SK-N-SH (cell line): Measurements from ENCODE around the gene TUBGCP6. TPM values are rescaled to one million over a fixed set of nuclear protein-coding genes. Genes with fewer than 3 reads are reported as not detected.

ENCODE experiments used
- CTCF ChIA-PET: fragments of 300-600, 350-600 bp; formaldehyde crosslinking; extraction: SDS; loops from one replicate; lab custom pipeline; 2021; lab: Yijun Ruan, JAX
- POLR2A ChIA-PET: fragments of 350-600 bp; sonication (Branson Sonifier 250); formaldehyde crosslinking; extraction: SDS; loops from one replicate; lab custom pipeline; 2020; ENCODE audit warnings: antibody characterized with exemption, inconsistent platforms; lab: Yijun Ruan, JAX
- DNase-seq: peaks from one replicate; pipeline ENCODE4 v3.0.0; 2012
- H2AFZ ChIP-seq: fragments of 200-600 bp; sonication (generic); 2 replicates; pipeline ENCODE4 v1.8.1; 2016; ENCODE audit warnings: antibody characterized with exemption, mild to moderate bottlenecking, low read depth
- H3F3A ChIP-seq: fragments of 200-600 bp; sonication (generic); replicated peaks from 2 replicates; pipeline ENCODE3; 2016; ENCODE audit warnings: antibody characterized with exemption, mild to moderate bottlenecking; ENCODE audit not compliant: insufficient read depth
- H3K27ac ChIP-seq, 2 experiments: fragments of 200-500 bp in 1 of 2; fragments of 200-600 bp in 1 of 2; sonication (Bioruptor generic) in 1 of 2; sonication (generic), shearing (Covaris generic) in 1 of 2; 2 replicates each; pipeline versions ENCODE4 v1.5.1 to v1.6.1; 2014 to 2016; ENCODE audit warnings: low read depth in 2 of 2, inconsistent platforms in 1 of 2, low read length in 1 of 2, mild to moderate bottlenecking in 1 of 2, mixed read lengths in 1 of 2
- H3K27me3 ChIP-seq: fragments of 200-600 bp; sonication (generic), shearing (Covaris generic); 2 replicates; pipeline ENCODE4 v1.6.1; 2016; ENCODE audit warnings: mixed run types; ENCODE audit not compliant: insufficient read depth
- H3K36me3 ChIP-seq, 2 experiments: fragments of 200-500 bp in 1 of 2; fragments of 200-600 bp in 1 of 2; sonication (Bioruptor generic) in 1 of 2; sonication (generic) in 1 of 2; replicated peaks in 1 of 2; 2 replicates each; pipeline versions ENCODE3 to v1.5.1; 2014 to 2016; ENCODE audit warnings: low read length in 1 of 2, mild to moderate bottlenecking in 1 of 2; ENCODE audit not compliant: insufficient read depth in 2 of 2, control insufficient read depth in 1 of 2
- H3K4me1 ChIP-seq, 2 experiments: fragments of 200-500 bp in 1 of 2; fragments of 200-600 bp in 1 of 2; sonication (Bioruptor generic) in 1 of 2; sonication (generic), shearing (Covaris generic) in 1 of 2; 2 replicates each; pipeline versions ENCODE4 v1.5.1 to v1.6.1; 2014 to 2016; ENCODE audit warnings: low read depth in 1 of 2, low read length in 1 of 2, mixed run types in 1 of 2; ENCODE audit not compliant: insufficient read depth in 2 of 2, control insufficient read depth in 1 of 2
- H3K4me2 ChIP-seq: fragments of 200-600 bp; sonication (generic), shearing (Covaris generic); 2 replicates; pipeline ENCODE4 v1.6.1; 2017; ENCODE audit warnings: mixed run types
- H3K4me3 ChIP-seq, 2 experiments: fragments of 200-500 bp in 1 of 2; fragments of 200-600 bp in 1 of 2; sonication (Bioruptor generic) in 1 of 2; sonication (generic), shearing (Covaris generic) in 1 of 2; 2 replicates each; pipeline versions ENCODE4 v1.5.1 to v1.8.1; 2014 to 2016; ENCODE audit warnings: low read depth in 2 of 2, inconsistent platforms in 1 of 2, low read length in 1 of 2, mild to moderate bottlenecking in 1 of 2, mixed read lengths in 1 of 2, moderate library complexity in 1 of 2
- H3K79me2 ChIP-seq: fragments of 200-600 bp; sonication (generic); 2 replicates; pipeline ENCODE4 v1.8.1; 2017; ENCODE audit warnings: mild to moderate bottlenecking; ENCODE audit not compliant: insufficient read depth
- H3K9ac ChIP-seq: fragments of 200-600 bp; sonication (generic); 2 replicates; pipeline ENCODE4 v1.6.1; 2017; ENCODE audit warnings: mixed run types
- H3K9me2 ChIP-seq: fragments of 200-600 bp; sonication (generic); 2 replicates; pipeline ENCODE4 v1.6.1; 2017; ENCODE audit warnings: mixed run types
- H3K9me3 ChIP-seq: fragments of 200-600 bp; sonication (generic); 2 replicates; pipeline ENCODE4 v1.6.1; 2017; ENCODE audit warnings: mixed run types, mild to moderate bottlenecking, moderate library complexity
- H4K20me1 ChIP-seq: fragments of 200-600 bp; sonication (generic); 2 replicates; pipeline ENCODE4 v1.6.1; 2017; ENCODE audit warnings: mild to moderate bottlenecking, mixed run types; ENCODE audit not compliant: insufficient read depth
- ELF1 ChIP-seq: IDR thresholded peaks from 2 replicates; pipeline ENCODE4 v1.4.0; 2012
- FOSL2 ChIP-seq: IDR thresholded peaks from 2 replicates; pipeline ENCODE4 v1.4.0; 2012; ENCODE audit warnings: low read depth, mild to moderate bottlenecking, moderate library complexity, borderline replicate concordance
- FOXJ3 ChIP-seq: sonication (generic); formaldehyde crosslinking; IDR thresholded peaks from 2 replicates; pipeline ENCODE4 v1.5.1; 2020; ENCODE audit warnings: mild to moderate bottlenecking, missing genetic modification reagents
- FOXM1 ChIP-seq: IDR thresholded peaks from 2 replicates; pipeline ENCODE4 v1.4.0; 2012; ENCODE audit warnings: low read depth, mild to moderate bottlenecking
- GABPA ChIP-seq: IDR thresholded peaks from 2 replicates; pipeline ENCODE4 v1.4.0; 2012; ENCODE audit warnings: low read depth, mild to moderate bottlenecking
- JUND ChIP-seq: IDR thresholded peaks from 2 replicates; pipeline ENCODE4 v1.4.0; 2012
- MXI1 ChIP-seq: IDR thresholded peaks from 2 replicates; pipeline ENCODE4 v1.6.1; 2012; ENCODE audit warnings: mild to moderate bottlenecking, low read depth, low read length, improper control_type of control experiment
- POLR2AphosphoS5 ChIP-seq: IDR thresholded peaks from 2 replicates; pipeline ENCODE4 v1.6.1; 2012; ENCODE audit warnings: low read depth, low read length
- RAD21 ChIP-seq: IDR thresholded peaks from 2 replicates; pipeline ENCODE4 v1.6.1; 2012; ENCODE audit warnings: mild to moderate bottlenecking, low read length
- RFX5 ChIP-seq: IDR thresholded peaks from 2 replicates; pipeline ENCODE4 v1.6.1; 2012; ENCODE audit warnings: mild to moderate bottlenecking, improper control_type of control experiment, low read length
- SMC3 ChIP-seq: IDR thresholded peaks from 2 replicates; pipeline ENCODE4 v1.6.1; 2012; ENCODE audit warnings: low read depth, low read length, improper control_type of control experiment
- YY1 ChIP-seq: IDR thresholded peaks from 2 replicates; pipeline ENCODE4 v1.4.0; 2012; ENCODE audit warnings: low read depth, mild to moderate bottlenecking
- WGBS: methylation state at CpG from one replicate; pipeline ENCODE4 v1.1.6; 2017; ENCODE audit warnings: low lambda C conversion rate; 5-methylcytosine and 5-hydroxymethylcytosine counted together
- polyA plus RNA-seq, 3 experiments: library from polyadenylated mRNA; depleted of rRNA; stranded (reverse); fragments of >200 nt; gene quantifications; 2 replicates each; pipeline ENCODE4 v1.2.3, GENCODE V29; 2012
- TF ChIP-seq, protein P1 (sequence below): IDR thresholded peaks from 2 replicates; pipeline ENCODE4 v1.6.1; 2012; ENCODE audit warnings: mild to moderate bottlenecking, low read depth, low read length, moderate library complexity
- TF ChIP-seq, protein P2 (sequence below): fragments of 200-600 bp; sonication (generic); IDR thresholded peaks from 2 replicates; pipeline ENCODE4 v1.6.1; 2017; ENCODE audit warnings: antibody characterized with exemption, mild to moderate bottlenecking, moderate library complexity
- TF ChIP-seq, protein P3 (sequence below): IDR thresholded peaks from 2 replicates; pipeline ENCODE4 v1.4.0; 2012; ENCODE audit warnings: low read depth, borderline replicate concordance
- TF ChIP-seq, protein P4 (sequence below): IDR thresholded peaks from 2 replicates; pipeline ENCODE4 v1.4.0; 2012; ENCODE audit warnings: low read depth, borderline replicate concordance

The TUBGCP6 gene
- polyA plus RNA-seq, 1 of the 3 experiments (the other 2 are of a cell fraction) = 40.4 TPM

DNA sequence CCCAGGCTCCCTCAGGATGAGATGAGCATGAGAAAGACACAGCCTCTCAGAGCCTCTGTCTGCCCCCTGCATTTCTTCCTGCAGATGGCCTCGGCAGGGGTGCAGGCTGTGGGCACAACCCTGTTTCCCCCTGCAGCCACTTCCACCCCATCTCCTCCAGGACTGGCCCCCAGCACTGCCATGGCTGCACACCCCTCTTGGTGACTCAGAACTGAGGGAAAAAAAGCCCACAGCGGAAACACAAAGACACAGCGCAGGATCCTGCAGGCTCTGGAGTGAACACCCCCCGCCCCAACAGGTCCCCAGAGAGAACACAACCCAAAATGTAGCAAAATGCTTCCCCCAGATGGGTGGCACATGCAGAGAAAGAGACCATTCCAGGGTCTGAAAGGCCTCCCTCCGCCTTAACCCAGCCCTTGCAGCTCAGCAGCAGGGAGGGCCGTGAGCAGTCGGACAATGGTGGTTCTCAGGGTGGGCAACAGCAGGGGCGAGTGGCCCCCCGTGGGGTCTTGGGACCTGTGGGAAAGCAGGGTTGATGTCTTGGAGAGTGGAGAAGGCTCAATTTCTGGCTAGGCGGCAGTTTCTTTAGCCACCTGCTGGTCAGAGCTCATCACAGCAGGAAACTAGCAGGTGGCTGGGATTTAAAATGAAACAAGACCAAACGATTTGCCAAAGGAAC lies 8.0 kb downstream of the TUBGCP6 start:
- peaks cover 11% of the 10 kb centered on the region for H3F3A ChIP-seq
- DNase-seq = no peak
- WGBS = 69% methylated on average over 5 of the region's 11 CpGs
- H3K4me1 ChIP-seq = peaks cover 0 to 9% of the 10 kb centered on the region in 2 experiments; a peak in 1 of 4 replicates
- H2AFZ ChIP-seq = no peak overlapping the region
- peaks cover 74% of the 10 kb centered on the region for H3K79me2 ChIP-seq
- no peak overlapping the region for H3K4me2 ChIP-seq
- H3K36me3 ChIP-seq = peaks cover 4 to 11% of the 10 kb centered on the region in 2 experiments
- H3K9me2 ChIP-seq = no peaks in the 10 kb centered on the region
- POLR2A ChIA-PET = no interaction called here
- peaks cover 46% of the 10 kb centered on the region for H4K20me1 ChIP-seq
- TF ChIP-seq, protein P1, sequence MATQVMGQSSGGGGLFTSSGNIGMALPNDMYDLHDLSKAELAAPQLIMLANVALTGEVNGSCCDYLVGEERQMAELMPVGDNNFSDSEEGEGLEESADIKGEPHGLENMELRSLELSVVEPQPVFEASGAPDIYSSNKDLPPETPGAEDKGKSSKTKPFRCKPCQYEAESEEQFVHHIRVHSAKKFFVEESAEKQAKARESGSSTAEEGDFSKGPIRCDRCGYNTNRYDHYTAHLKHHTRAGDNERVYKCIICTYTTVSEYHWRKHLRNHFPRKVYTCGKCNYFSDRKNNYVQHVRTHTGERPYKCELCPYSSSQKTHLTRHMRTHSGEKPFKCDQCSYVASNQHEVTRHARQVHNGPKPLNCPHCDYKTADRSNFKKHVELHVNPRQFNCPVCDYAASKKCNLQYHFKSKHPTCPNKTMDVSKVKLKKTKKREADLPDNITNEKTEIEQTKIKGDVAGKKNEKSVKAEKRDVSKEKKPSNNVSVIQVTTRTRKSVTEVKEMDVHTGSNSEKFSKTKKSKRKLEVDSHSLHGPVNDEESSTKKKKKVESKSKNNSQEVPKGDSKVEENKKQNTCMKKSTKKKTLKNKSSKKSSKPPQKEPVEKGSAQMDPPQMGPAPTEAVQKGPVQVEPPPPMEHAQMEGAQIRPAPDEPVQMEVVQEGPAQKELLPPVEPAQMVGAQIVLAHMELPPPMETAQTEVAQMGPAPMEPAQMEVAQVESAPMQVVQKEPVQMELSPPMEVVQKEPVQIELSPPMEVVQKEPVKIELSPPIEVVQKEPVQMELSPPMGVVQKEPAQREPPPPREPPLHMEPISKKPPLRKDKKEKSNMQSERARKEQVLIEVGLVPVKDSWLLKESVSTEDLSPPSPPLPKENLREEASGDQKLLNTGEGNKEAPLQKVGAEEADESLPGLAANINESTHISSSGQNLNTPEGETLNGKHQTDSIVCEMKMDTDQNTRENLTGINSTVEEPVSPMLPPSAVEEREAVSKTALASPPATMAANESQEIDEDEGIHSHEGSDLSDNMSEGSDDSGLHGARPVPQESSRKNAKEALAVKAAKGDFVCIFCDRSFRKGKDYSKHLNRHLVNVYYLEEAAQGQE = no peak
- TF ChIP-seq FOSL2 = no peak
- peak; percentile 45 for TF ChIP-seq RAD21
- no peak for TF ChIP-seq GABPA
- peak; percentile 37 for TF ChIP-seq SMC3
- TF ChIP-seq YY1 = no peak
- TF ChIP-seq, protein P2, sequence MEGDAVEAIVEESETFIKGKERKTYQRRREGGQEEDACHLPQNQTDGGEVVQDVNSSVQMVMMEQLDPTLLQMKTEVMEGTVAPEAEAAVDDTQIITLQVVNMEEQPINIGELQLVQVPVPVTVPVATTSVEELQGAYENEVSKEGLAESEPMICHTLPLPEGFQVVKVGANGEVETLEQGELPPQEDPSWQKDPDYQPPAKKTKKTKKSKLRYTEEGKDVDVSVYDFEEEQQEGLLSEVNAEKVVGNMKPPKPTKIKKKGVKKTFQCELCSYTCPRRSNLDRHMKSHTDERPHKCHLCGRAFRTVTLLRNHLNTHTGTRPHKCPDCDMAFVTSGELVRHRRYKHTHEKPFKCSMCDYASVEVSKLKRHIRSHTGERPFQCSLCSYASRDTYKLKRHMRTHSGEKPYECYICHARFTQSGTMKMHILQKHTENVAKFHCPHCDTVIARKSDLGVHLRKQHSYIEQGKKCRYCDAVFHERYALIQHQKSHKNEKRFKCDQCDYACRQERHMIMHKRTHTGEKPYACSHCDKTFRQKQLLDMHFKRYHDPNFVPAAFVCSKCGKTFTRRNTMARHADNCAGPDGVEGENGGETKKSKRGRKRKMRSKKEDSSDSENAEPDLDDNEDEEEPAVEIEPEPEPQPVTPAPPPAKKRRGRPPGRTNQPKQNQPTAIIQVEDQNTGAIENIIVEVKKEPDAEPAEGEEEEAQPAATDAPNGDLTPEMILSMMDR = peak; percentile 55
- no peak overlapping the region for H3K4me3 ChIP-seq
- no peak overlapping the region for H3K9ac ChIP-seq
- H3K9me3 ChIP-seq = no peaks in the 10 kb centered on the region
- no peaks in the 10 kb centered on the region for H3K27me3 ChIP-seq
- no peak overlapping the region for H3K27ac ChIP-seq
- CTCF ChIA-PET = interaction anchor here (0.6 to 3.5 kb wide), 23 partner anchors 9 to 468 kb away, joined by 3 to 19 read pairs (median 4); partner anchors contain the start of genes HDAC10 and SCO2

DNA sequence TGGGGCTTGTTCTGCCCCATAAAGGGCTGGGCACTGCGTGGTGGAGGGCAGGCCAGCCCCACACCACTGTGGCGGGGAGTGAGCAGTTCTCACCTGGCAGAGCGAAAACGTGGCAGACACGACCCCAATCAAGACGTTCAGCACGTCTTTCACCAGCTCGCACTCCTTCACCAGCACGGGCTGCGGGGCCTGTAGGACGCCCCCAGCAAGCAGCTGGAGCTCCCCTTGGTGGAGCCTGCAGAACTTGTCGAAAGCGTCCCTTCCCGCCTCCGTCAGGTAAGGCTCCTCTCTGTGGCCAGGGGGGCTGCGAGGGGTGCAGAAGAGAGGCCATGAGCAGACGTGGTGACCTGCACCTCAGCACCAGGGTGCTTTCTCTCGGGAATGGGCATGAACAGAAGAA lies 11.6 kb downstream of the TUBGCP6 start:
- CTCF ChIA-PET = interaction anchor here (1.0 to 2.7 kb wide), 5 partner anchors 8 to 388 kb away, joined by 3 to 19 read pairs (median 3); no protein-coding TSS in a partner anchor
- POLR2A ChIA-PET = no interaction called here
- Histone ChIP-seq H3F3A (peaks cover 11% of the 10 kb centered on the region), H3K9me3 (no peaks in the 10 kb centered on the region), H3K27ac (no peak overlapping the region), H3K27me3 (no peaks in the 10 kb centered on the region), H3K4me2 (no peak overlapping the region), H3K9ac (no peak overlapping the region), H3K79me2 (peaks cover 48% of the 10 kb centered on the region), H4K20me1 (peaks cover 27% of the 10 kb centered on the region; the same call in 1 of the 2 replicates), H3K4me1 (no peaks in the 10 kb centered on the region), H3K36me3 (peaks cover 4 to 8% of the 10 kb centered on the region in 2 experiments), H3K9me2 (no peaks in the 10 kb centered on the region)
- no peak for DNase-seq
- no peak for TF ChIP-seq FOXJ3 (CRISPR knock-in tag)
- no peak for TF ChIP-seq ELF1
- TF ChIP-seq JUND = no peak
- TF ChIP-seq RAD21 = no peak
- TF ChIP-seq FOSL2 = no peak
- no peak for TF ChIP-seq POLR2AphosphoS5
- no peak for TF ChIP-seq MXI1
- TF ChIP-seq FOXM1 = no peak
- TF ChIP-seq, protein P3, sequence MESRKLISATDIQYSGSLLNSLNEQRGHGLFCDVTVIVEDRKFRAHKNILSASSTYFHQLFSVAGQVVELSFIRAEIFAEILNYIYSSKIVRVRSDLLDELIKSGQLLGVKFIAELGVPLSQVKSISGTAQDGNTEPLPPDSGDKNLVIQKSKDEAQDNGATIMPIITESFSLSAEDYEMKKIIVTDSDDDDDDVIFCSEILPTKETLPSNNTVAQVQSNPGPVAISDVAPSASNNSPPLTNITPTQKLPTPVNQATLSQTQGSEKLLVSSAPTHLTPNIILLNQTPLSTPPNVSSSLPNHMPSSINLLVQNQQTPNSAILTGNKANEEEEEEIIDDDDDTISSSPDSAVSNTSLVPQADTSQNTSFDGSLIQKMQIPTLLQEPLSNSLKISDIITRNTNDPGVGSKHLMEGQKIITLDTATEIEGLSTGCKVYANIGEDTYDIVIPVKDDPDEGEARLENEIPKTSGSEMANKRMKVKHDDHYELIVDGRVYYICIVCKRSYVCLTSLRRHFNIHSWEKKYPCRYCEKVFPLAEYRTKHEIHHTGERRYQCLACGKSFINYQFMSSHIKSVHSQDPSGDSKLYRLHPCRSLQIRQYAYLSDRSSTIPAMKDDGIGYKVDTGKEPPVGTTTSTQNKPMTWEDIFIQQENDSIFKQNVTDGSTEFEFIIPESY = no peak
- TF ChIP-seq, protein P4, sequence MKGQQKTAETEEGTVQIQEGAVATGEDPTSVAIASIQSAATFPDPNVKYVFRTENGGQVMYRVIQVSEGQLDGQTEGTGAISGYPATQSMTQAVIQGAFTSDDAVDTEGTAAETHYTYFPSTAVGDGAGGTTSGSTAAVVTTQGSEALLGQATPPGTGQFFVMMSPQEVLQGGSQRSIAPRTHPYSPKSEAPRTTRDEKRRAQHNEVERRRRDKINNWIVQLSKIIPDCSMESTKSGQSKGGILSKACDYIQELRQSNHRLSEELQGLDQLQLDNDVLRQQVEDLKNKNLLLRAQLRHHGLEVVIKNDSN = no peak
- no peak for TF ChIP-seq RFX5
- TF ChIP-seq, all 33 proteins: peak for 0
- Histone ChIP-seq H2AFZ (no peak overlapping the region), H3K4me3 (no peak overlapping the region)
- WGBS = 98% methylated on average over 15 of the region's 18 CpGs
